ENCODE results near the gene ZFAND2A.
"Not testable (repeated sequence)": the region's sequence is repeated elsewhere in the genome, so short reads cannot be mapped to it uniquely, and the experiment has no call there.

Gene ZFAND2A

GRCh38 chr7:1150400-1151002 lies 9.5 kb downstream of the ZFAND2A start:
- no peak for DNase-seq

GRCh38 chr7:1149351-1149794 lies 10.6 kb downstream of the ZFAND2A start:
- DNase-seq: no peak

- not testable (repeated sequence) for DNase-seq
These were observed 12.1 kb downstream of the ZFAND2A start for GRCh38 chr7:1147873-1148272.

- no peak for DNase-seq
These were observed 15.7 kb downstream of the ZFAND2A start for GRCh38 chr7:1144269-1144771.

- not testable (repeated sequence) for DNase-seq
These were observed 17.0 kb downstream of the ZFAND2A start for GRCh38 chr7:1143031-1143430.

GRCh38 chr7:1142051-1142635 lies 17.9 kb downstream of the ZFAND2A start:
- no peak for DNase-seq

GRCh38 chr7:1141651-1142050 lies 18.3 kb downstream of the ZFAND2A start:
- no peak for DNase-seq

GRCh38 chr7:1140476-1141104 lies 19.4 kb downstream of the ZFAND2A start:
- peak; percentile 39 for DNase-seq

- no peak for DNase-seq
These were observed 22.4 kb downstream of the ZFAND2A start for GRCh38 chr7:1137517-1138167.

GRCh38 chr7:1136841-1137516 lies 23.0 kb downstream of the ZFAND2A start:
- peak; percentile 12 for DNase-seq

- no peak for DNase-seq
These were observed 25.0 kb downstream of the ZFAND2A start for GRCh38 chr7:1134951-1135350.

GRCh38 chr7:1131471-1132265 lies 28.3 kb downstream of the ZFAND2A start:
- no peak for DNase-seq

- no peak for DNase-seq
These were observed 29.7 kb downstream of the ZFAND2A start for GRCh38 chr7:1130021-1130990.

- no peak for DNase-seq
These were observed 30.6 kb downstream of the ZFAND2A start for GRCh38 chr7:1129431-1129830.

GRCh38 chr7:1127001-1127400 lies 33.0 kb downstream of the ZFAND2A start:
- no peak for DNase-seq

GRCh38 chr7:1125603-1125969 lies 34.4 kb downstream of the ZFAND2A start:
- no peak for DNase-seq

- no peak for DNase-seq
These were observed 35.0 kb downstream of the ZFAND2A start for GRCh38 chr7:1124816-1125602.

- no peak for DNase-seq
These were observed 35.8 kb downstream of the ZFAND2A start for GRCh38 chr7:1124164-1124563.

- no peak for DNase-seq
These were observed 36.3 kb downstream of the ZFAND2A start for GRCh38 chr7:1123715-1124114.

GRCh38 chr7:1122832-1123501 lies 37.0 kb downstream of the ZFAND2A start:
- no peak for DNase-seq
